Type B pancreatic cell (in vitro differentiated cells): ENCODE results near the gene CFAP126. TPM values are rescaled to one million over a fixed set of nuclear protein-coding genes. Genes with fewer than 3 reads are reported as not detected.
A peak's percentile ranks its signal among the peaks of the same experiment; 100 is the strongest.
"Not testable (repeated sequence)": the region's sequence is repeated elsewhere in the genome, so short reads cannot be mapped to it uniquely, and the experiment has no call there.

Source experiments
- DNase-seq: peaks from one replicate; pipeline ENCODE4 v3.0.0; 2021; ENCODE audit warnings: mixed read lengths; ENCODE audit not compliant: unreplicated experiment; ENCODE audit errors: extremely low spot score
- H3K27ac Mint-ChIP-seq: 2 replicates; pipeline ENCODE4 v1.8.0; 2021; ENCODE audit warnings: mild to moderate bottlenecking, mixed read lengths
- H3K27me3 Mint-ChIP-seq: 2 replicates; pipeline ENCODE4 v1.8.0; 2021; ENCODE audit warnings: mixed read lengths
- H3K36me3 Mint-ChIP-seq: 2 replicates; pipeline ENCODE4 v1.8.0; 2021; ENCODE audit warnings: mixed read lengths
- H3K4me1 Mint-ChIP-seq: one replicate; pipeline ENCODE4 v1.8.0; 2021; ENCODE audit warnings: mixed read lengths; ENCODE audit not compliant: unreplicated experiment
- H3K4me3 Mint-ChIP-seq: 2 replicates; pipeline ENCODE4 v1.8.0; 2021; ENCODE audit warnings: mild to moderate bottlenecking, mixed read lengths
- H3K9me3 Mint-ChIP-seq: 2 replicates; pipeline ENCODE4 v1.8.0; 2021; ENCODE audit warnings: mixed read lengths
- CTCF ChIP-seq: fragments of 200-600 bp; sonication (generic); conservative IDR thresholded peaks from 2 replicates; pipeline ENCODE4 v1.5.0; 2021; ENCODE audit warnings: antibody characterized with exemption, mild to moderate bottlenecking
- total RNA-seq: library from RNA; stranded (reverse); gene quantifications from 2 replicates; pipeline ENCODE4 v1.2.1, GENCODE V29; 2021; ENCODE audit warnings: low replicate concordance

Gene CFAP126
- total RNA-seq, 1 donor from 2014 or later, result 13.5 TPM

- H3K36me3 Mint-ChIP-seq, result peaks cover 8% of the 10 kb centered on the region
These were observed 43.7 kb downstream of the CFAP126 start for GRCh38 chr1:161324020-161324419.

GRCh38 chr1:161315841-161316674 is 51.6 kb downstream of the CFAP126 start:
- H3K27ac Mint-ChIP-seq, result peak overlapping the region; percentile 95
- not testable (repeated sequence) for H3K36me3 Mint-ChIP-seq, DNase-seq, H3K27me3 Mint-ChIP-seq, H3K9me3 Mint-ChIP-seq
- peak overlapping the region; percentile 96 for H3K4me3 Mint-ChIP-seq
- peaks cover 19% of the 10 kb centered on the region for H3K4me1 Mint-ChIP-seq

More at GRCh38 chr1:161324020-161324419, 43.7 kb downstream of the CFAP126 start:
- no peak for DNase-seq
- TF ChIP-seq CTCF, result no peak
- Mint-ChIP-seq H3K4me3 (no peak overlapping the region), H3K27me3 (no peaks in the 10 kb centered on the region), H3K27ac (no peak overlapping the region), H3K4me1 (peaks cover 4% of the 10 kb centered on the region), H3K9me3 (no peaks in the 10 kb centered on the region)

Other genes with a start within 250 kb of the CFAP126 start
- gene PFDN2, start 249.8 kb downstream of the CFAP126 start, total RNA-seq, result 41.1 and 50.9 TPM in 2 replicates
- 42.4 and 47.5 TPM in 2 replicates for gene NIT1, start 249.8 kb downstream of the CFAP126 start, total RNA-seq
- gene DEDD, start 235.2 kb downstream of the CFAP126 start, total RNA-seq, result 31.3 and 41.0 TPM in 2 replicates
- gene UFC1, start 213.9 kb downstream of the CFAP126 start, total RNA-seq, result 90.3 and 103 TPM in 2 replicates
- 31.6 and 45.7 TPM in 2 replicates for gene USP21, start 208.4 kb downstream of the CFAP126 start, total RNA-seq
- 25.7 and 43.6 TPM in 2 replicates for gene PPOX, start 201.4 kb downstream of the CFAP126 start, total RNA-seq
- 42.4 and 48.5 TPM in 2 replicates for gene B4GALT3, start 190.4 kb downstream of the CFAP126 start, total RNA-seq
- gene ADAMTS4, start 168.8 kb downstream of the CFAP126 start, total RNA-seq, result 0.10 and 2.5 TPM in 2 replicates
- gene NDUFS2, start 165.5 kb downstream of the CFAP126 start, total RNA-seq, result 93.1 and 97.4 TPM in 2 replicates
- 0.80 TPM in 1 of 2 replicates, not detected in the other for gene FCER1G, start 152.6 kb downstream of the CFAP126 start, total RNA-seq
- 39.5 and 238 TPM in 2 replicates for gene APOA2, start 144.2 kb downstream of the CFAP126 start, total RNA-seq
- gene TOMM40L, start 141.8 kb downstream of the CFAP126 start, total RNA-seq, result 13.6 and 13.7 TPM in 2 replicates
- gene NR1I3, start 129.7 kb downstream of the CFAP126 start, total RNA-seq, result not detected in 2 replicates
- gene PCP4L1, start 109.1 kb downstream of the CFAP126 start, total RNA-seq, result 1.0 and 3.4 TPM in 2 replicates
- gene MPZ, start 57.9 kb downstream of the CFAP126 start, total RNA-seq, result 0.76 and 3.6 TPM in 2 replicates
- 206 and 235 TPM in 2 replicates for gene SDHC, start 53.5 kb downstream of the CFAP126 start, total RNA-seq
- 0.62 and 2.1 TPM in 2 replicates for gene FCGR2A, start 137.6 kb upstream of the CFAP126 start, total RNA-seq
- gene HSPA6, start 156.7 kb upstream of the CFAP126 start, total RNA-seq, result 0.77 and 1.0 TPM in 2 replicates
- 0.17 TPM in 1 of 2 replicates, not detected in the other for gene FCGR3A, start 181.9 kb upstream of the CFAP126 start, total RNA-seq